PC-3 (cell line): ENCODE data around the gene ANGPTL7. TPM values are rescaled to one million over a fixed set of nuclear protein-coding genes. Genes with fewer than 3 reads are reported as not detected.

ENCODE experiments used
- ATAC-seq: fragments of 200-7000 bp; cut with Tn5 transposase; 2 replicates; pipeline ENCODE4 v1.9.1; 2020; ENCODE audit warnings: mild to moderate bottlenecking, moderate library complexity
- BruUV-seq: library from RNA; stranded (reverse); fragments of 400-500 nt; replicated peaks from 2 replicates; lab custom pipeline; 2021; lab: Mats Ljungman, UMichigan
- CTCF ChIA-PET: fragments of 300-600 bp; sonication (Branson Sonifier 250); formaldehyde crosslinking; loops from one replicate; lab custom pipeline; 2022; ENCODE audit warnings: antibody characterized with exemption; lab: Charles Lee
- POLR2A ChIA-PET: fragments of 300-600 bp; sonication (Branson Sonifier 250); formaldehyde crosslinking; loops from one replicate; lab custom pipeline; 2022; ENCODE audit warnings: antibody characterized with exemption; ENCODE audit not compliant: unreplicated experiment; lab: Charles Lee
- DNase-seq: peaks from one replicate; pipeline ENCODE4 v3.0.0-alpha.2; 2015
- H2AFZ ChIP-seq: fragments of 300-600 bp; sonication (generic); 2 replicates; pipeline ENCODE4 v1.6.0; 2016; ENCODE audit warnings: antibody characterized with exemption, low read length
- H3F3A ChIP-seq: fragments of 300-600 bp; sonication (generic); one replicate; pipeline ENCODE4 v1.6.0; 2017; ENCODE audit warnings: antibody characterized with exemption, low read length, control low read depth, mild to moderate bottlenecking; ENCODE audit not compliant: unreplicated experiment
- H3K27ac ChIP-seq: fragments of 300-600 bp; sonication (generic); 2 replicates; pipeline ENCODE4 v1.5.1; 2016; ENCODE audit warnings: mild to moderate bottlenecking, low read length
- H3K27me3 ChIP-seq: fragments of 300-600 bp; sonication (generic); 2 replicates; pipeline ENCODE4 v1.6.1; 2016; ENCODE audit warnings: low read length, mixed read lengths
- H3K36me3 ChIP-seq: fragments of 300-600 bp; sonication (generic); 2 replicates; pipeline ENCODE4 v1.6.1; 2016; ENCODE audit warnings: low read depth, mixed run types, low read length, mixed read lengths
- H3K4me1 ChIP-seq: fragments of 300-600 bp; sonication (generic); 2 replicates; pipeline ENCODE4 v1.5.1; 2016; ENCODE audit warnings: low read length; ENCODE audit not compliant: insufficient read depth
- H3K4me2 ChIP-seq: fragments of 300-600 bp; sonication (generic); 2 replicates; pipeline ENCODE4 v1.6.0; 2016; ENCODE audit warnings: low read length
- H3K4me3 ChIP-seq: fragments of 300-600 bp; sonication (generic); 2 replicates; pipeline ENCODE4 v1.5.1; 2016; ENCODE audit warnings: mild to moderate bottlenecking, low read length, mixed read lengths
- H3K79me2 ChIP-seq: fragments of 300-600 bp; sonication (generic); 2 replicates; pipeline ENCODE4 v1.6.1; 2017; ENCODE audit warnings: low read length, mixed read lengths
- H3K9ac ChIP-seq: fragments of 300-600 bp; sonication (generic); 2 replicates; pipeline ENCODE4 v1.6.0; 2016; ENCODE audit warnings: mild to moderate bottlenecking, low read length
- H3K9me2 ChIP-seq: fragments of 300-600 bp; sonication (generic); replicated peaks from 2 replicates; pipeline ENCODE4 v1.6.1; 2016; ENCODE audit warnings: mixed run types, low read length, mixed read lengths
- H3K9me3 ChIP-seq: fragments of 300-600 bp; sonication (generic); 2 replicates; pipeline ENCODE4 v1.6.1; 2016; ENCODE audit warnings: low read length, mixed read lengths
- H4K20me1 ChIP-seq: fragments of 300-600 bp; sonication (generic); 2 replicates; pipeline ENCODE4 v1.6.1; 2016; ENCODE audit warnings: low read length, mixed read lengths
- CTCF ChIP-seq: fragments of 300-600 bp; sonication (generic); conservative IDR thresholded peaks from 2 replicates; pipeline ENCODE4 v1.5.1; 2017; ENCODE audit warnings: antibody characterized with exemption, low read depth, mild to moderate bottlenecking, low read length
- EZH2 ChIP-seq: fragments of 300-600 bp; sonication (generic); IDR thresholded peaks from one replicate; pipeline ENCODE4 v1.6.1; 2017; ENCODE audit warnings: antibody characterized with exemption, mild to moderate bottlenecking, low read length; ENCODE audit not compliant: unreplicated experiment
- EZH2phosphoT487 ChIP-seq: fragments of 300-600 bp; sonication (generic); IDR thresholded peaks from 2 replicates; pipeline ENCODE4 v1.6.1; 2018; ENCODE audit warnings: mild to moderate bottlenecking, antibody characterized with exemption, low read length, borderline replicate concordance
- intact Hi-C: fragments of 100-400 bp; cut with micrococcal nuclease; formaldehyde crosslinking; loops from 2 replicates; pipeline ENCODE4 v1.9.0; 2023
- total RNA-seq: library from RNA; depleted of rRNA; stranded (reverse); fragments of >200 nt; gene quantifications from 2 replicates; pipeline ENCODE4 v1.2.3, GENCODE V29; 2014; rRNA removed

Gene ANGPTL7
- total RNA-seq, 1 experiment from 2014 or later = not detected

GRCh38 chr1:11237356-11237755 is 48.2 kb downstream of the ANGPTL7 start:
- Histone ChIP-seq H3F3A (no peaks in the 10 kb centered on the region), H3K4me1 (peaks cover 9% of the 10 kb centered on the region), H3K4me2 (no peak overlapping the region), H3K9ac (no peak overlapping the region), H2AFZ (no peak overlapping the region), H3K79me2 (no peaks in the 10 kb centered on the region), H4K20me1 (no peaks in the 10 kb centered on the region), H3K4me3 (no peak overlapping the region), H3K36me3 (peaks cover 48% of the 10 kb centered on the region), H3K9me2 (no peaks in the 10 kb centered on the region), H3K27ac (no peak overlapping the region), H3K27me3 (no peaks in the 10 kb centered on the region), H3K9me3 (no peaks in the 10 kb centered on the region)
- no TSS peak for BruUV-seq
- DNase-seq (no peak), ATAC-seq (no peak)
- ChIA-PET POLR2A (no interaction called here), CTCF (no interaction called here)
- TF ChIP-seq CTCF = no peak
- no peak for TF ChIP-seq EZH2phosphoT487
- no peak for TF ChIP-seq EZH2
- intact Hi-C loops = no loop called here

- CTCF ChIA-PET = no interaction called here
- H3K79me2 ChIP-seq = no peaks in the 10 kb centered on the region
- peaks cover 48% of the 10 kb centered on the region for H3K36me3 ChIP-seq
- no peaks in the 10 kb centered on the region for H3K9me3 ChIP-seq
- H3K4me3 ChIP-seq = no peak overlapping the region
- H4K20me1 ChIP-seq = no peaks in the 10 kb centered on the region
- BruUV-seq = no TSS peak
- no peak overlapping the region for H3K4me2 ChIP-seq
- POLR2A ChIA-PET = no interaction called here
- H3K27me3 ChIP-seq = no peaks in the 10 kb centered on the region
- DNase-seq (no peak), ATAC-seq (no peak)
- H3F3A ChIP-seq = no peaks in the 10 kb centered on the region
- H3K27ac ChIP-seq = no peak overlapping the region
- no peak overlapping the region for H3K9ac ChIP-seq
- TF ChIP-seq EZH2phosphoT487 = no peak
- intact Hi-C loops = no loop called here
- no peak overlapping the region for H2AFZ ChIP-seq
- H3K9me2 ChIP-seq = no peaks in the 10 kb centered on the region
- peaks cover 9% of the 10 kb centered on the region for H3K4me1 ChIP-seq
Observed at GRCh38 chr1:11238311-11238710, 49.2 kb downstream of the ANGPTL7 start.

GRCh38 chr1:11245248-11245647 is 56.1 kb downstream of the ANGPTL7 start:
- H3K4me1 ChIP-seq = no peaks in the 10 kb centered on the region
- intact Hi-C loops = no loop called here
- H3K79me2 ChIP-seq = no peaks in the 10 kb centered on the region
- BruUV-seq = no TSS peak
- no peak overlapping the region for H3K27ac ChIP-seq
- H3K4me3 ChIP-seq = no peak overlapping the region
- H3K9me2 ChIP-seq = no peaks in the 10 kb centered on the region
- no peaks in the 10 kb centered on the region for H3F3A ChIP-seq
- no peaks in the 10 kb centered on the region for H4K20me1 ChIP-seq
- no peaks in the 10 kb centered on the region for H3K9me3 ChIP-seq
- ChIA-PET POLR2A (no interaction called here), CTCF (no interaction called here)
- H3K4me2 ChIP-seq = no peak overlapping the region
- TF ChIP-seq EZH2phosphoT487 = no peak
- TF ChIP-seq CTCF = no peak
- no peak for TF ChIP-seq EZH2
- H3K36me3 ChIP-seq = peaks cover 33% of the 10 kb centered on the region
- no peaks in the 10 kb centered on the region for H3K27me3 ChIP-seq
- ATAC-seq = no peak
- no peak overlapping the region for H2AFZ ChIP-seq
- DNase-seq = no peak
- H3K9ac ChIP-seq = no peak overlapping the region

Other genes starting within 250 kb of the ANGPTL7 start
- gene TARDBP, start 176.7 kb upstream of the ANGPTL7 start, total RNA-seq = 78.5 and 102 TPM in 2 replicates
- 0.26 and 0.92 TPM in 2 replicates for gene MASP2, start 142.1 kb upstream of the ANGPTL7 start, total RNA-seq
- 151 and 290 TPM in 2 replicates for gene SRM, start 129.3 kb upstream of the ANGPTL7 start, total RNA-seq
- gene EXOSC10, start 89.5 kb upstream of the ANGPTL7 start, total RNA-seq = 95.9 and 96.3 TPM in 2 replicates
- gene MTOR, start 73.2 kb downstream of the ANGPTL7 start, total RNA-seq = 48.0 and 53.6 TPM in 2 replicates
- gene UBIAD1, start 83.8 kb downstream of the ANGPTL7 start, total RNA-seq = 14.5 and 14.8 TPM in 2 replicates